Kidney (tissue), 22 donors: ENCODE data around the gene FDX2. TPM values are rescaled to one million over a fixed set of nuclear protein-coding genes. Genes with fewer than 3 reads are reported as not detected.
A peak's percentile ranks its signal among the peaks of the same experiment; 100 is the strongest.

Experiments used
- DNase-seq, 5 donors: peaks; one replicate each; pipeline ENCODE4 v3.0.0-alpha.2; 2013 to 2020
- FAIRE-seq: peaks from 2 replicates; lab custom pipeline; 2012; peaks lifted over from hg19 to GRCh38; lab: Jason Lieb, UNC
- H3K27ac ChIP-seq, 2 donors: one replicate each; pipeline ENCODE4 v1.7.0; 2013; ENCODE audit warnings: low read depth in 2 of 2, low read length in 2 of 2, inconsistent platforms in 1 of 2
- H3K27me3 ChIP-seq: one replicate; pipeline ENCODE4 v1.7.1; 2013; ENCODE audit warnings: low read length, inconsistent platforms; ENCODE audit not compliant: control insufficient read depth, insufficient read depth
- H3K36me3 ChIP-seq, 3 donors: one replicate each; pipeline versions ENCODE4 v1.7.0 to v1.7.1; 2013; ENCODE audit warnings: low read length in 3 of 3, control low read depth in 1 of 3, inconsistent platforms in 1 of 3; ENCODE audit not compliant: insufficient read depth in 3 of 3, control insufficient read depth in 2 of 3
- H3K4me1 ChIP-seq, 3 donors: one replicate each; pipeline versions ENCODE4 v1.7.0 to v1.7.1; 2013; ENCODE audit warnings: low read length in 3 of 3, inconsistent platforms in 1 of 3, low read depth in 1 of 3; ENCODE audit not compliant: control insufficient read depth in 2 of 3, insufficient read depth in 2 of 3
- H3K4me3 ChIP-seq, 3 donors: one replicate each; pipeline versions ENCODE4 v1.7.0 to v1.8.1; 2013; ENCODE audit warnings: low read length in 3 of 3, control low read depth in 1 of 3, inconsistent platforms in 1 of 3
- H3K9ac ChIP-seq, 3 donors: one replicate each; pipeline versions ENCODE4 v1.7.0 to v1.7.1; 2013; ENCODE audit warnings: low read length in 3 of 3, control low read depth in 1 of 3, inconsistent platforms in 1 of 3
- H3K9me3 ChIP-seq, 3 donors: one replicate each; pipeline versions ENCODE4 v1.7.0 to v1.7.1; 2013; ENCODE audit warnings: low read length in 3 of 3, control low read depth in 1 of 3, inconsistent platforms in 1 of 3; ENCODE audit not compliant: control insufficient read depth in 2 of 3, insufficient read depth in 1 of 3
- CTCF ChIP-seq: IDR thresholded peaks from 3 replicates; pipeline ENCODE4 v1.5.1; 2012; ENCODE audit warnings: mild to moderate bottlenecking, moderate library complexity, borderline replicate concordance; ENCODE audit not compliant: insufficient read depth; ENCODE audit errors: extremely low read depth
- intact Hi-C: fragments of 100-400 bp; cut with DNase I; formaldehyde crosslinking; loops from one replicate; pipeline ENCODE4 v1.11.1; 2022
- long read RNA-seq, 10 donors: library from polyadenylated mRNA in 1 of 10; unstranded in 1 of 10; transcript quantifications; one replicate each; pipeline ENCODE4 v2.0.0 and lab custom pipeline, GENCODE V29; 2021 to 2026
- polyA plus RNA-seq: library from polyadenylated mRNA; stranded (reverse); fragments of 350-450 nt; fragmentation: Illumina TruSeq; extraction: RNeasy Lipid Tissue Mini Kit (QIAGEN cat#74804); gene quantifications from one replicate; pipeline ENCODE4 v1.2.3, GENCODE V29; 2014; ENCODE audit warnings: low read depth, low replicate concordance; ENCODE audit not compliant: insufficient read depth
- total RNA-seq: library from RNA; stranded (reverse); fragmentation: NEBNext Ultra II Directional; extraction: Animal tissue kit (Norgen Biotek cat#: 25700); gene quantifications from one replicate; pipeline ENCODE4 v1.2.1, GENCODE V29; 2021
- donor health status: control.
- donor health status: control.
- donor health status: control.
- donor health status: control.
- donor health status: control.
- donor health status: DM: yes; HTN: yes; CAD: no.
- donor health status: Normal renal cell carcinoma (clear cell type).

The FDX2 gene
- total RNA-seq, result 20.1 TPM
- 88.4 TPM for polyA plus RNA-seq
- long read RNA-seq, donor 1, transcript FDX2-202 (5 exons, 1,012 nt), result major isoform, 11 of 14 reads
- long read RNA-seq, donor 1, partial matches to known transcripts, result 0 of 14 reads
- long read RNA-seq, donor 1, other reads (novel, unspliced or antisense), result 0 of 14 reads
- long read RNA-seq, donor 2, transcript FDX2-203 (4 exons, 635 nt), result minor isoform, 5 of 19 reads
- long read RNA-seq, donor 2, transcript FDX2-202 (5 exons, 1,012 nt), result major isoform, 12 of 19 reads
- long read RNA-seq, donor 2, partial matches to known transcripts, result 0 of 19 reads
- long read RNA-seq, donor 2, other reads (novel, unspliced or antisense), result 0 of 19 reads
- long read RNA-seq, donor 3, transcript FDX2-202 (5 exons, 1,012 nt), result major isoform, 11 of 17 reads
- long read RNA-seq, donor 3, partial matches to known transcripts, result 0 of 17 reads
- long read RNA-seq, donor 3, other reads (novel, unspliced or antisense), result 0 of 17 reads
- long read RNA-seq, donor 4, transcript FDX2-202 (5 exons, 1,012 nt), result major isoform, 5 of 8 reads
- long read RNA-seq, donor 4, partial matches to known transcripts, result 0 of 8 reads
- long read RNA-seq, donor 4, other reads (novel, unspliced or antisense), result 0 of 8 reads
- long read RNA-seq, donor 5, partial matches to known transcripts, result 0 of 1 reads
- long read RNA-seq, donor 5, other reads (novel, unspliced or antisense), result 0 of 1 reads
- long read RNA-seq, donor 6, transcript FDX2-203 (4 exons, 635 nt), result minor isoform, 6 of 24 reads
- long read RNA-seq, donor 6, transcript FDX2-202 (5 exons, 1,012 nt), result major isoform, 16 of 24 reads
- long read RNA-seq, donor 6, partial matches to known transcripts, result 0 of 24 reads
- long read RNA-seq, donor 6, other reads (novel, unspliced or antisense), result 0 of 24 reads
- long read RNA-seq, donor 7, transcript FDX2-202 (5 exons, 1,012 nt), result major isoform, 7 of 23 reads
- long read RNA-seq, donor 7, partial matches to known transcripts, result 14 of 23 reads
- long read RNA-seq, donor 7, other reads (novel, unspliced or antisense), result 1 of 23 reads
- long read RNA-seq, donor 8, transcript FDX2-202 (5 exons, 1,012 nt), result major isoform, 7 of 11 reads
- long read RNA-seq, donor 8, partial matches to known transcripts, result 0 of 11 reads
- long read RNA-seq, donor 8, other reads (novel, unspliced or antisense), result 0 of 11 reads
- long read RNA-seq, donor 9, partial matches to known transcripts, result 0 of 7 reads
- long read RNA-seq, donor 9, other reads (novel, unspliced or antisense), result 0 of 7 reads
- long read RNA-seq, donor 10, partial matches to known transcripts, result 0 of 7 reads
- long read RNA-seq, donor 10, other reads (novel, unspliced or antisense), result 0 of 7 reads

- peak within 1 kb of the TSS in 1 of 2 donors; percentile 26 for H3K27ac ChIP-seq
- TF ChIP-seq CTCF, result no peak
- H3K36me3 ChIP-seq, result peaks cover 2 to 7% (median 5%) of the 10 kb centered on the region in 3 donors
- no peaks in the 10 kb centered on the region for H3K9me3 ChIP-seq
- intact Hi-C loops, result no loop called here
- peak within 1 kb of the TSS; percentile 72 to 91 (median 84) for H3K4me3 ChIP-seq
- DNase-seq (peak; percentile 86 to 95 (median 88)), FAIRE-seq (no peak)
- H3K4me1 ChIP-seq, result peaks cover 0 to 2% (median 0%) of the 10 kb centered on the region in 3 donors
- H3K9ac ChIP-seq, result peak within 1 kb of the TSS; percentile 63 to 87 (median 78)
- H3K27me3 ChIP-seq, result no peaks in the 10 kb centered on the region
Measured at GRCh38 chr19:10315335-10316214, at the start of gene FDX2. Gene FDX2, minus strand, starts transcription at chr19:10316015. Its CDS starts 19 bp downstream, at chr19:10315996.

- H3K4me3 ChIP-seq, result no peak overlapping the region
- H3K4me1 ChIP-seq, result no peaks in the 10 kb centered on the region
- H3K27ac ChIP-seq, result no peak overlapping the region
- intact Hi-C loops, result no loop called here
- FAIRE-seq, result no peak
- H3K9me3 ChIP-seq, result no peaks in the 10 kb centered on the region
- no peaks in the 10 kb centered on the region for H3K27me3 ChIP-seq
- no peak for DNase-seq
- peaks cover 0 to 21% (median 11%) of the 10 kb centered on the region in 3 donors for H3K36me3 ChIP-seq
- TF ChIP-seq CTCF, result no peak
- no peak overlapping the region for H3K9ac ChIP-seq
Measured at GRCh38 chr19:10365518-10365917, 49.7 kb upstream of the FDX2 start.

- DNase-seq (no peak), FAIRE-seq (no peak)
- H3K27ac ChIP-seq, result no peak overlapping the region
- no peaks in the 10 kb centered on the region for H3K9me3 ChIP-seq
- intact Hi-C loops, result no loop called here
- H3K4me1 ChIP-seq, result no peaks in the 10 kb centered on the region
- H3K4me3 ChIP-seq, result no peak overlapping the region
- no peak for TF ChIP-seq CTCF
- H3K9ac ChIP-seq, result no peak overlapping the region
- peaks cover 0 to 21% (median 11%) of the 10 kb centered on the region in 3 donors for H3K36me3 ChIP-seq
- H3K27me3 ChIP-seq, result no peaks in the 10 kb centered on the region
Measured at GRCh38 chr19:10364644-10365043, 48.8 kb upstream of the FDX2 start.
